ENCODE results near the gene PTPRJ.
"Not testable (repeated sequence)": the region's sequence is repeated elsewhere in the genome, so short reads cannot be mapped to it uniquely, and the experiment has no call there.

PTPRJ gene
- total RNA-seq: 98.9 to 138 (median 112) reads per million in 3 donors

DNA sequence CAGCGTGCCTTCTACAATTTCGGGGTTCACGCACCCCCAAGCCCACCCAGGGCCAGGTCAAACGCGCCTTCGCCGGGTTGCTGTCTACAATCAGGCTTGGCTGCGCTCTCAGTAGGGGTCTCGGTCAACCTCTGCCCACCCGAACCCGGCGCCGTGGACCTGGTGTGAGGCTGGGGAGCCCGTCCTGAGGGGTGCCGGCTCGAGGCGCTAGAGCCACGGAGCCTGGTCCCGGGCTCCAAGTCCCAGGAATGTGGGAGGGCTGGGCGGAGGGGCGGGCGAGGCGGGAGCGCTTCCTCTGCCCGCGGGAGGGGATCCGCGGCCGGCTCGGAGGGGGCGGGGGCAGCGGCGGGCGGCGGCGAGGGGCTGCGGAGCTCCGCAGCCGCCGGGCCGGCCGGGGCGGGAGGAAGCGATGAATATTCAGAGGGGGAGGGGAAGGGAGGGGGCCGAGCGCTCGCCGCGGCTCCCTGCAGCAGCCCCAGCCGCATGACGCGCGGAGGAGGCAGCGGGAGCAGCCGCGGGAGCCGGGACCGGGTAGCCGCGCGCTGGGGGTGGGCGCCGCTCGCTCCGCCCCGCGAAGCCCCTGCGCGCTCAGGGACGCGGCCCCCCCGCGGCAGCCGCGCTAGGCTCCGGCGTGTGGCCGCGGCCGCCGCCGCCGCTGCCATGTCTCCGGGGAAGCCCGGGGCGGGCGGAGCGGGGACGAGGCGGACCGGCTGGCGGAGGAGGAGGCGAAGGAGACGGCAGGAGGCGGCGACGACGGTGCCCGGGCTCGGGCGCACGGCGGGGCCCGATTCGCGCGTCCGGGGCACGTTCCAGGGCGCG lies at the start of gene PTPRJ:
Gene PTPRJ, plus strand, starts transcription at position 472 of the 819 bp plus-strand sequence. CDS start 354 bp downstream, outside the sequence.
- peak; percentile 60 to 61 (median 61) for DNase-seq
- Histone ChIP-seq H3K36me3 (ENCODE audit: control insufficient read depth, insufficient read depth, low read length) (no peaks in the 10 kb centered on the region), H3K27ac (ENCODE audit: insufficient read depth, low read length, poor library complexity, severe bottlenecking) (peak within 1 kb of the TSS; percentile 44), H3K27me3 (replicated peaks; ENCODE audit: control insufficient read depth, insufficient read depth, low read length, poor library complexity, severe bottlenecking) (no peaks in the 10 kb centered on the region), H3K4me3 (ENCODE audit: insufficient read depth, low read depth, low read length, poor library complexity, severe bottlenecking) (peak within 1 kb of the TSS; percentile 82), H3K4me1 (ENCODE audit: control insufficient read depth, insufficient read depth, low read length, poor library complexity, severe bottlenecking) (peaks cover 22% of the 10 kb centered on the region), H3K9me3 (ENCODE audit: control insufficient read depth, low read length) (no peaks in the 10 kb centered on the region)

DNA sequence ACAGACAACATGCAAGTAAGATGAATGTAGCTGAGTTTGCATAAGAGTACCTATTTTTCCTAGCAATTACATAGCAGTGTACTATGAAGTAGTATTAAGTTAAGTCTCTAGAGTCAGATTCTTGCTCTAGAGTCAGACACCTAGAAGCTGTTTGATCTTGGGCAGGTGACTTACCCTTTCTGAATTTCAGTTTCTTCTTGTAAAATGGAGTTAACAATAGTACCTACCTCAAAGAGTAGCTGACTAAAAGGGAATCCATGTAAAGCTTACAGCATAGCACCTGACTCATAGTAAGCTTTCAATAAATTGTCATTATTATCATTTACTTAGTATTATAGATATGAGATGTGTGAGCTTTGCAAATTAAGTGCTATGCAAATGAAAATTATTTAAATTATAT lies 47.8 kb upstream of the PTPRJ start:
- no peaks in the 10 kb centered on the region for H3K36me3 ChIP-seq (ENCODE audit: control insufficient read depth, insufficient read depth, low read length)

GRCh38 chr11:47933797-47934196 lies 46.6 kb upstream of the PTPRJ start:
- not testable (repeated sequence) for H3K4me3 ChIP-seq (ENCODE audit: insufficient read depth, low read depth, low read length, poor library complexity, severe bottlenecking); H3K27me3 ChIP-seq (replicated peaks; ENCODE audit: control insufficient read depth, insufficient read depth, low read length, poor library complexity, severe bottlenecking); H3K36me3 ChIP-seq (ENCODE audit: control insufficient read depth, insufficient read depth, low read length); H3K4me1 ChIP-seq (ENCODE audit: control insufficient read depth, insufficient read depth, low read length, poor library complexity, severe bottlenecking); H3K27ac ChIP-seq (ENCODE audit: insufficient read depth, low read length, poor library complexity, severe bottlenecking); DNase-seq; H3K9me3 ChIP-seq (ENCODE audit: control insufficient read depth, low read length)

More for the DNA sequence above, 47.8 kb upstream of the PTPRJ start:
- no peak for DNase-seq
- Histone ChIP-seq H3K9me3 (ENCODE audit: control insufficient read depth, low read length) (no peaks in the 10 kb centered on the region), H3K4me3 (ENCODE audit: insufficient read depth, low read depth, low read length, poor library complexity, severe bottlenecking) (no peak overlapping the region), H3K27ac (ENCODE audit: insufficient read depth, low read length, poor library complexity, severe bottlenecking) (no peak overlapping the region), H3K4me1 (ENCODE audit: control insufficient read depth, insufficient read depth, low read length, poor library complexity, severe bottlenecking) (no peaks in the 10 kb centered on the region), H3K27me3 (replicated peaks; ENCODE audit: control insufficient read depth, insufficient read depth, low read length, poor library complexity, severe bottlenecking) (no peaks in the 10 kb centered on the region)

- Histone ChIP-seq H3K27ac (ENCODE audit: insufficient read depth, low read length, poor library complexity, severe bottlenecking) (no peak overlapping the region), H3K4me1 (ENCODE audit: control insufficient read depth, insufficient read depth, low read length, poor library complexity, severe bottlenecking) (no peaks in the 10 kb centered on the region), H3K36me3 (ENCODE audit: control insufficient read depth, insufficient read depth, low read length) (no peaks in the 10 kb centered on the region)
These were observed 41.4 kb upstream of the PTPRJ start for GRCh38 chr11:47938791-47939560.

DNA sequence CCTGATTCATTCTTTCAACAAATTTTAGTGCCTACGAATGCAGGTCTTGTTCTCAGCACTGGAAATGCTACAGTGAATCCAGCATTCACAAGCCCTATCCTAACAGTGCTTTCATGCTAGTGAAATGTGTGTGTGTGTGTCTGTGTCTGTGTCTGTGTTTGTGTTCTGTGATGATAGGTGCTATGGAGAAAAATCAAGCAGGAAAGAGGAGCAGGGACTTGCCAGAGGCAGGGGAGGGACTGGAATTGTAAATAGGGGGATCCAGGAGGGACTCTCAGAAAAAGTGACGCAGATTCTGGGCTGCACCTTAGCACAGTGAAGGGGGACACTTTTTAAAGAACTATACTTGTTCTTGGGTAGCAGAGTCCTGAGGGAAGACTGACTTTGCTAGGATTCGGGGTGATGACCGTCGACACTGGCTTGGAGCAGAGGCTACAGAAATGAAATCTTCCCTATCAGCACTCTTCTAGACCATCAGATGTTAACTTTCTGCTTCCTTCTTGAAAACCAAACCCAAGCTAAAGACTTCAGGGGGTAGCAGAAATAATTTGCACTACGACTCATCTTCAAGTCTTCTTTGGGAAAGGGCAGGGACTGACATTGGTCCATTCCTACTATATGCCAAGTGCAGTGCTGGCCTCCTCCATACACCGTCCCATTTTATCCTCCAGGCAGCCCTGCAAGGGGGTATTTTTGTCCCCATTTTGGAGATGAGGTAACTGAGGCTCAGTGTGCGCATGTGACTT lies 39.3 kb upstream of the PTPRJ start:
- no peaks in the 10 kb centered on the region for H3K9me3 ChIP-seq (ENCODE audit: control insufficient read depth, low read length)
- H3K4me3 ChIP-seq (ENCODE audit: insufficient read depth, low read depth, low read length, poor library complexity, severe bottlenecking): no peak overlapping the region
- H3K4me1 ChIP-seq (ENCODE audit: control insufficient read depth, insufficient read depth, low read length, poor library complexity, severe bottlenecking): no peaks in the 10 kb centered on the region
- no peak for DNase-seq
- no peaks in the 10 kb centered on the region for H3K27me3 ChIP-seq (replicated peaks; ENCODE audit: control insufficient read depth, insufficient read depth, low read length, poor library complexity, severe bottlenecking)
- H3K27ac ChIP-seq (ENCODE audit: insufficient read depth, low read length, poor library complexity, severe bottlenecking): no peak overlapping the region
- no peaks in the 10 kb centered on the region for H3K36me3 ChIP-seq (ENCODE audit: control insufficient read depth, insufficient read depth, low read length)

More at GRCh38 chr11:47938791-47939560, 41.4 kb upstream of the PTPRJ start:
- no peaks in the 10 kb centered on the region for H3K9me3 ChIP-seq (ENCODE audit: control insufficient read depth, low read length)
- H3K4me3 ChIP-seq (ENCODE audit: insufficient read depth, low read depth, low read length, poor library complexity, severe bottlenecking): no peak overlapping the region
- DNase-seq: no peak
- no peaks in the 10 kb centered on the region for H3K27me3 ChIP-seq (replicated peaks; ENCODE audit: control insufficient read depth, insufficient read depth, low read length, poor library complexity, severe bottlenecking)

GRCh38 chr11:47941907-47942558 lies 38.3 kb upstream of the PTPRJ start:
- Histone ChIP-seq H3K27me3 (replicated peaks; ENCODE audit: control insufficient read depth, insufficient read depth, low read length, poor library complexity, severe bottlenecking) (no peaks in the 10 kb centered on the region), H3K27ac (ENCODE audit: insufficient read depth, low read length, poor library complexity, severe bottlenecking) (no peak overlapping the region), H3K4me1 (ENCODE audit: control insufficient read depth, insufficient read depth, low read length, poor library complexity, severe bottlenecking) (no peaks in the 10 kb centered on the region), H3K36me3 (ENCODE audit: control insufficient read depth, insufficient read depth, low read length) (no peaks in the 10 kb centered on the region), H3K9me3 (ENCODE audit: control insufficient read depth, low read length) (no peaks in the 10 kb centered on the region), H3K4me3 (ENCODE audit: insufficient read depth, low read depth, low read length, poor library complexity, severe bottlenecking) (no peak overlapping the region)
- no peak for DNase-seq

- Histone ChIP-seq H3K9me3 (ENCODE audit: control insufficient read depth, low read length) (no peaks in the 10 kb centered on the region), H3K4me3 (ENCODE audit: insufficient read depth, low read depth, low read length, poor library complexity, severe bottlenecking) (no peak overlapping the region), H3K36me3 (ENCODE audit: control insufficient read depth, insufficient read depth, low read length) (no peaks in the 10 kb centered on the region), H3K4me1 (ENCODE audit: control insufficient read depth, insufficient read depth, low read length, poor library complexity, severe bottlenecking) (no peaks in the 10 kb centered on the region), H3K27ac (ENCODE audit: insufficient read depth, low read length, poor library complexity, severe bottlenecking) (no peak overlapping the region), H3K27me3 (replicated peaks; ENCODE audit: control insufficient read depth, insufficient read depth, low read length, poor library complexity, severe bottlenecking) (no peaks in the 10 kb centered on the region)
- no peak for DNase-seq
These were observed 36.4 kb upstream of the PTPRJ start for GRCh38 chr11:47943721-47944586.

- Histone ChIP-seq H3K27ac (ENCODE audit: insufficient read depth, low read length, poor library complexity, severe bottlenecking) (no peak overlapping the region), H3K36me3 (ENCODE audit: control insufficient read depth, insufficient read depth, low read length) (no peaks in the 10 kb centered on the region), H3K9me3 (ENCODE audit: control insufficient read depth, low read length) (no peaks in the 10 kb centered on the region), H3K27me3 (replicated peaks; ENCODE audit: control insufficient read depth, insufficient read depth, low read length, poor library complexity, severe bottlenecking) (no peaks in the 10 kb centered on the region), H3K4me3 (ENCODE audit: insufficient read depth, low read depth, low read length, poor library complexity, severe bottlenecking) (no peak overlapping the region), H3K4me1 (ENCODE audit: control insufficient read depth, insufficient read depth, low read length, poor library complexity, severe bottlenecking) (no peaks in the 10 kb centered on the region)
- no peak for DNase-seq
These were observed 35.7 kb upstream of the PTPRJ start for GRCh38 chr11:47944632-47945031.
